ENCODE results near the gene RPS24.

RPS24 gene

GRCh38 chr10:78028438-78029268 lies 5.0 kb upstream of the RPS24 start:
- no peak for DNase-seq

DNA sequence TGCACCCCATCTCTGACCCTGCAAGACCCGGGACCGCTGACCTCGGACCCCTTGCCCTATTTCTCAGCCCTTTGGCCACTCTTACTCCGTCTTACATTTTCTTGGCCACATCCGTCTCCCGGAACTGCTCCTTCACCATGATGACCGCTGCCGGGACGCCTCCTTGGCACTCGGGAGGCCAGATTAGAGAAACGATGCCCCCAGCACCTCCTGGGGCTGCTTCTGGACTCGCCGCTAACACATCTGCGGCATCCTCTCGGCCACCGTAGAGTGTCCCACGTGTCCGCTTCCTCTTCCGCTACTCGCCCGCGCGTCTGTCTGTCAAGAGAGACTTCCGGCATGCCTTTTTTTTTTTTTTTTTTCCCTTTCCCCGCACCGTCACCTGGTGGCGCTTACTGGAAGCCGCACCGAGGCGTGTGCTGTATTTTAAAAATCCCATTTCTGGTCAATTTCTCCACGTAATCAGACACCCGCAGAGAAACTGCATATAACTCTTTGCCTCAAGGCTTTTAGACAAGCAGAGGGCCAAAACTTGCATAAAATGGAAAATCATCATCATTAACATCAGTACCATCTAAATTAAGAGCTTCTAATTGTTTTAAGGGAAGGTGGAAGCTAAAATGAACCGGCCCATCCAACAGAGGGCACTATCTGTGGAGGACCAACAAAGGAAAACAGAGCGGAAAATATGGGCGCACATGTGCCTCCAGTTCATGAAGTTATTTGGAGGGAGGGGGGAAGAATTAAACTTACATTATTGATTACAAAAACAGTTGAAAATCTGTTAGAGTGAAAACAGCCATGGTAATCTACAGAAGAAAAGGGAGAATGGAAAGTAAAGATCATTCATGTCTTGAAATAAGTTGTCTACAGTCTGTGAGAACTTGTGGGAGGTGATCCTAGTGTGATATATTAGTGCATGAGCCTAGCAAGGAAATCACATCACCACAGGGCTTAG lies 4.1 kb upstream of the RPS24 start, which contains the start of gene POLR3A:
POLR3A (minus strand) TSS at position 247 of the 958 bp plus-strand sequence; CDS start at position 139, 108 bp downstream.
- DNase-seq = peak; percentile 86

GRCh38 chr10:78033387-78033636 lies 351 bp upstream of the RPS24 start:
- no peak for DNase-seq

DNA sequence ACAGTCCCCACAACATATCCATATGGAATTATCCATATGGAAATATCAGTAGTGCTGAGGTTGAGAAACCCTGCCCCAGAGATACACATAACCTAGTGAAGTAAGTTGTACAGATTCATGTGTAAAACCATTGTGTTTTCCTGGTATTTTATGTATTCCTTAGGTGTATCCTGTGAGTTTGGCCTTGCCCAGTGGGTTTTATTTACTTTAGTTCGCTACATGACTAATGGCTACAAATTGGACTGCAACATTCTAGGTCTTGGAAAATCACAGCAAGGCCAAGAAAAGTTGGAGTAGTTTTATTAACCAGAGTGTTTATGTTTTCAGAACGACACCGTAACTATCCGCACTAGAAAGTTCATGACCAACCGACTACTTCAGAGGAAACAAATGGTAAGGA lies 1.4 kb downstream of the RPS24 start:
- no peak for DNase-seq

GRCh38 chr10:78035437-78035836 lies 1.8 kb downstream of the RPS24 start:
- DNase-seq = no peak

DNA sequence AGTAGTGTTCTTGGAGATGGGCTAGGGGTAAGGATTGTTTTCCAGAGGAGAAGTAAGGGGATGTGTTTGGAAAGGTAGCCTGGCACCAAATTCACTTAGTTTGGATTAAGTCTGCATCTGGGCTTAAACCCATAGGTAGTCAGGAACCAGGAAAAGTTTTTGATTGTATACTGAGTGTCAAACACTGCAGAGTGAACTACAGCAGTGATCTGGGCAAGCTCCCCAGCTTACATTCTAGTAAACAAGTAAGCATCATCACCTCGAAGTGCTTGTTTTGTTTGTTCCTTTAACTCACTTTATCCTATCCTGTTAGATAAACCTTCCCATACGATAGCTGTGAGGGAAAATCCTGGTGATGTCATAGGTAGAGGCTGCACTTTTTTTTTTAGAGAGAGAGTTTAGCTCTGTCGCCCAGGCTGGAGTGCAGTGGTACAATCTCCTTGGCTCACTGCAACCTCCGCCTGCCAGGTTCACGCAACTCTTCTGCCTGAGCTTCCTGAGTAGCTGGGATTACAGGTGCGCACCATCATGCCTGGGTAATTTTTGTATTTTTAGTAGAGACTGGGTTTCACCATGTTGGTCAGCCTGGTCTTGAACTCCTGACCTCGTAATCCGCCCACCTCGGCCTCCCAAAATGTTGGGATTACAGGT lies 2.4 kb downstream of the RPS24 start:
- no peak for DNase-seq

DNA sequence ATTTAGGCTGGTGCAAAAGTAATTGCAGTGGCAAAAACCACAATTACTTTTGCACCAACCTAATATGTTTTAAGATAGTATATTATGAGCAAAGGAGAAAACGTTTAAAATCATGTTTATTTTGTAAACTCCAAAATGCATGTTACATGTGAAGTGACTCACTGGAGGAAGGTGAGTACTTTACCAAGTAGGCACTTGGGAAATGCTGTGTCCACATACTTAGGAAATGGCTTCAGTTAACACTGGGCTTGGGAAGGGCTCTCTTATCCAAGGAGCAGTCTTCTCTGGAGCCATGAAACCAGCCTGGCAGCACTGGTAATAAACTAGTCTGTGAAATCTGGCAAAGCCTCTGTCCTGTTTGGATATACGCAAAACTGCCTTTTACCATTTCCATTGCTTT lies 4.4 kb downstream of the RPS24 start:
- DNase-seq = no peak

GRCh38 chr10:78038791-78039547 lies 5.3 kb downstream of the RPS24 start:
- no peak for DNase-seq

DNA sequence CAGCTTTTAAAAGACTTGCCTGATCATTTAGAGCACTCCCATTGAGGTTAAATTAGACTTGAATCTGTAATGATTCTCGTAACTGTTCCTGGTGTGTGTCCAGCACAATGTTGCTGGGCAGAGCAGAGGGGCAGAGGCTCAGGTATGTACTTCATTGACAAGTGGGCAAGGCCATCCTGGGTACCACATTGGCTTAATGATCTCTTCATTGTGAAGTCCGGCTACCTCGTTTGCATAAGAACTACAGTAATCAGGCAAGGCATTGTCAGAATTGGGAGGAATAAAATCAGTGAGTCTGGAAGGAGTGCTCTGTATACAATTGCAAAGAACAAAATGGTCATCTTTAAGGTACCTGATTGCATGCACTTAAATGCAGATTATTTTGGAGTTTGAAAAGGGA lies 6.1 kb downstream of the RPS24 start:
- DNase-seq = no peak

- DNase-seq = no peak
These were observed 7.8 kb downstream of the RPS24 start for GRCh38 chr10:78041170-78042057.

GRCh38 chr10:78042058-78042751 lies 8.5 kb downstream of the RPS24 start:
- no peak for DNase-seq

DNA sequence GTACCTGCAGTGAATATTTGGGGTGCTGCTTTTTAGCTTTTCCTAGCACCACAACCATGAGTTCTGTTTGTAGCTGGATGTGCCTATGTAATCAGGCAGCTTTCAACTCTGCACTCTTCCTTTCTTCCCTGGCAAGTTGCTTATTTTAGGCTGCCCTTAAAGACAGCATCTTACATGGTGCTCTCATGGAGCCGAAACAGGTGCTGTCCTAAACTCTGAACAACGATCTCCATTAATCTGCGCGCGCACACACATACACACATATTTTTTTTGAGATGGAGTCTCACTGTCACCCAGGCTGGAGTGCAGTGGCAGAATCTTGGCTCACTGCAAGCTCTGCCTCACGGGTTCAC lies 9.1 kb downstream of the RPS24 start:
- DNase-seq = no peak

GRCh38 chr10:78044179-78044578 lies 10.5 kb downstream of the RPS24 start:
- no peak for DNase-seq

DNA sequence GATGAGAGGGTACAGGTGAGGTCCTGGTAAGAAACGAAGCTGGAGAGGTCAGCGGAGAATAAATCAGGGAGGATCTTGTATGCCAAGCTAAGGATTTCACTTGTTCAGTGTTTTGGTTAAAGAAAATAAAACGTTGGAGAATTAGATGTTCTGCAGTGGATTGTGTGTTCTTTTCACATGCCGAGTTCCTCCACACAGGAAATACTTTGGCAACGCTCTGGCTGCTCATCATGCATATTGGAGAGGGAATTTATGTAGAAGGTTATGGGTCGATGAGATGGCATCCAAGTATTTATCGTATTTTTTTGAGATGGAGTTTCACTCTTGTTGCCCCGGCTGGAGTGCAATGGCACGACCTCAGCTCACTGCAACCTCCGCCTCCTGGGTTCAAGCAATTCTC lies 11.0 kb downstream of the RPS24 start:
- DNase-seq = no peak

GRCh38 chr10:78045237-78045636 lies 11.6 kb downstream of the RPS24 start:
- DNase-seq = no peak

DNA sequence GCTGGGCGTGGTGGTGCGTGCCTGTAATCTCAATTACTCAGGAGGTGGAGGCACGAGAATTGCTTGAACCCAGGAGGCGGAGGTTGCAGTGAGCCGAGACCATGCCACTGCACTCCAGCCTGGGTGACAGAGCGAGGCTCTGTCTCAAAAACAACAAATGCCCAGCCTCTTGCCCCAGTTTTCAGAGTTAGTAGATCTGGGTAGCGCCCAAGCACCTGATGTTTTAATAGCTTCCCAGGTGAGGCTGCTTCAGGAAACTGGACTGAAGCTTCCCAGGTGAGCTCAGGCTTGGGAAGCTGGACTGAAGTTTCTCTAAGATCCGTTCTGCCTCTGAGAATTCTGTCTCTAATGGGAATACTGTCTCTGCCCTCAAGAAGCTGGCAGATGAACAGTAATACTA lies 12.2 kb downstream of the RPS24 start:
- DNase-seq = no peak

- DNase-seq = no peak
These were observed 13.1 kb downstream of the RPS24 start for GRCh38 chr10:78046711-78047269.

GRCh38 chr10:78047314-78047891 lies 13.7 kb downstream of the RPS24 start:
- peak; percentile 81 for DNase-seq

DNA sequence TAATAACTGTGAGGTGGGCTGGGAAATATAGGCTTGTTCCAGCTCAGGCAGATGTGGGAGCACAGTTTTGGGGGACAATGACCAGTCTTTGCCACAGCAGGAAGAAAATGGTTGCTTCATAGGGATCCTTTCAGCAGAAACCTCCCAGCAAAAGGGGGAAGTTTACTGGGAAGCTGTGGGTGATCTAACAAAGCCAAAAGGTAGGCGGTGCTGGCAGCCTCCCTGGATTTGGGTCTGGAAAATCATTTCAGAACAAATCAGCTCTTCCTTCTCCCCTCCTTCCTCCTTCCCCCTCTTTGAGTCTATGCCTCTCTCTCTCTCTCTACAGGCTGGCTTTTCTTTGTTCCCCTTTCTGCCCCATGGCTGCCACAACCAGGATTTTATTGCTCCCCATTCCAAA lies 16.2 kb downstream of the RPS24 start:
- DNase-seq = no peak

GRCh38 chr10:78053211-78053868 lies 19.7 kb downstream of the RPS24 start:
- no peak for DNase-seq
